SHP77 treated with DMSO at 0.1 percent for 48 hours (cell line): ENCODE results near the gene TUBB.
"Not testable (repeated sequence)": the region's sequence is repeated elsewhere in the genome, so short reads cannot be mapped to it uniquely, and the experiment has no call there.

Experiments used
- DNase-seq: peaks from one replicate; lab custom pipeline; 2025; lab: John Stamatoyannopoulos, UW

TUBB gene

DNA sequence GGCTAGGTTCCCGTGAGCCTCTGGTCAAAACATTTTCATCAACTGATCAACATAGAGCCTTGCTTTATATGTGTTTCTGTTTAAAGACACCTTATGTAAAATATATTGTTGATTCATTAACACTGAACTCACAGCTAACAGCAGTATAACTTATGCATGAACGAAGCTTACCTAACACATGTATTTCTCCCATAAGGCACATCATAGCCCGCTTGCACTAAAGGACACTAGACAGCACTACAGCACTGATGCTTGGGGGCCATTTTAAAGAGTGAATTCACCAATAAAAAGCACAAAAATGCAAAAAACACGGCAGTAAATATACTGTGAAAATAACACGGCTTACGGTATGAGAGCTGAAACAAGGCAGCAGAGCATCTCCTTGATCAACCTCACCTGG is 18.4 kb downstream of the TUBB start:
- DNase-seq: no peak

GRCh38 chr6:30740540-30740870 is 20.4 kb downstream of the TUBB start:
- DNase-seq: no peak

GRCh38 chr6:30741063-30741779 is 21.1 kb downstream of the TUBB start:
- no peak for DNase-seq

DNA sequence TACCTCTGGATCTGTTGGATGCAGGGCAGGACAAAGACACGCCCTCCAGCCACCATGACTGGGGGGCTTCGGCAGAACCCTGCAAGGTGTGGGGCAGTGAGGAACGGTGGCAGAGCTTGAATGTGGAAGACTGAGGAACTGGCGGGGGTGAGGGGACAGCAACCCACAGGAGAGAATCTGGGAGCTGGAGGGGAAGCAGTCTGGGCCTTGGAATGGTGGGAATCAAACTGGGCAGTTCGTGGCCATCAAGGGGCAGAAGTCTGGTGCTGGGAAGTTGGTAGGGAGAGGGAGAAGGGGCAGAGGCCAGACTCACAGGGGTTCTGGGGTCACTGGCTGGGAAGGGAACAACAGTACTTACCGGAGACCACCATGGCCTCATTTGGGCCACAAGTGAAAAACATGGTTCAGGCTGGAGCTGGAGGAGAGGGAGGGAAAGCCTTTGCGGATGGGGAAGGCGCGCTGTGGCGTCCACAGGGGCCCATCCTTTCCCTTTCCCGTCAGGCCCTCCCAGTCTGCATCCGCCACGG is 21.7 kb downstream of the TUBB start:
- DNase-seq: no peak

DNA sequence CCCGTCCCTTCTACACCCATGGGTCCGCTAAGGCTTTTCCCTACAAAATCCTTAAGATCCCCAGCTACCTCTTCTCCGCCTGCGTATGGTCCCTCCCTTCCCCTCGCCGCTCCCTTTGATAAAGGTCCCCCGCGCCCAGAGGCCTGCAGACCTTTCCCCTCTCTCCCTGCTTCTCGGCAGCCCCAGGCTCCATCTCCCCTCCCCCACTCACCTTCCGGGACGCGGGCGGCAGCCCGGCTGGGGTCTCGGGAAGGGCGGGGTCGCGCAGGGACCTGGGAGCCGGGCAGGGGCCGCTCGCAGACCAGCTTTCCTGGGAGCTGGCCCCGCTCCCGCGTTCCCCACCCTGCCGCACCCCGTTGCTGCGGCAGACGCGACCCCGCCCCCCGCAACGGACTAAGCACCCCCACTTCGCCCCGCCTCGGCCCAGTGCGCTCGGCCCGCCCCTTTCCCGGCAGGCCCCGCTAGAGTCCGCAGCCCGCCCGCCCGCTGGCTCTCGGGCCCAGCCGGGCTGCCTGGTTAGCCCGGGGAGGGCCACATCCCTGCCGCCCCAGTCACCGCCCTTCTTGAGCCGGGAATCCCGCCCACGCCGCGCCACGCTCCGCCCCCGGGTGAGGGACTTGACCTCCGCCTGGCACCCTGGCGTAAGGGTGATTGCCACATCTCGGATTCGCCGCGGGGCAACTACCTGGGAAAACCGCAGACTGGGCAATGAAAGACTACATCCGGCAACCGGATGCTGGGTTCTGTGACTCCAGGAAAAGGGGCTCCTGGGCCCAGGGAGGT is 22.4 kb downstream of the TUBB start, which contains the start of gene FLOT1:
Gene FLOT1 (minus strand): TSS at position 372 of the 783 bp plus-strand sequence. CDS start 498 bp downstream, outside the sequence.
- peak; percentile 74 for DNase-seq

GRCh38 chr6:30743099-30744053 is 23.2 kb downstream of the TUBB start:
- no peak for DNase-seq

DNA sequence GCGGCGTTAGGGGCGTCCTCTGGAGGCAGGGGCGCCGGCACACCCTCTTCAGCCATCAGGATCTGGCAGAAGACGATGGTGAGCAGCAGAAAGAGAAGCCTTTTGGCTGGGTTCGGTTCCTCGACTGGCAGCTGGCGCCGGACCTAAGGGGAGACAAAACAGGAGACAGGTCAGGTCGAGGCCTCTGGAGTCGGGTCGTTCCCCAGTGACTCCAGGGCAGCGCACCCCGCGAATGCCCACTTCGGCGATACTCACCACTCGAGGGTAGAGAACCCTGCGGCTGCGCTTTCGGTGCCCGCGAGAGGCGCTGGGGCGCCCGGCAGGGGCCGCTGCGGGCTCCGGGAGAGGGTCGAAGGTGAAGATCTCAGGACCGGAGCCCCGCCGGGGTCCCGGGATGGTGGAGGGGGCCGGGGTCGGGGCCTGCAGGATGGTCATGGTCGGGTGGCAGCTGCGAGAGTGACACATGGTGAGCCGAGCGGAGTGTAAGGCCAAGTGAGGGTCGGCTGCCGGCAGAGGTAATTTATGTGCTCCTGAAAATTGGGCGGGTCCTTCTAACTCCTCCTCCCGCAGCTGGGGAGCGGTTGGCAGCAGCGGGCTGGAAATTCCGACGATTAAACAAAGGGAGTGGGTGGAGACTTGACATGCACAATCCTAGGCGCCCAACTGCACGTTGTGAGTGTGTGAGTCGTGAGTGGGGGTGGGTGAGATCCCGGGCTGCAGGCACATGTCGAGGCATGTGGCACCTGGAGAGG is 24.1 kb downstream of the TUBB start, which contains the start of gene IER3:
Gene IER3 (minus strand): TSS at position 494 of the 752 bp plus-strand sequence. CDS start 29 bp downstream, at position 465.
- DNase-seq: peak; percentile 82

DNA sequence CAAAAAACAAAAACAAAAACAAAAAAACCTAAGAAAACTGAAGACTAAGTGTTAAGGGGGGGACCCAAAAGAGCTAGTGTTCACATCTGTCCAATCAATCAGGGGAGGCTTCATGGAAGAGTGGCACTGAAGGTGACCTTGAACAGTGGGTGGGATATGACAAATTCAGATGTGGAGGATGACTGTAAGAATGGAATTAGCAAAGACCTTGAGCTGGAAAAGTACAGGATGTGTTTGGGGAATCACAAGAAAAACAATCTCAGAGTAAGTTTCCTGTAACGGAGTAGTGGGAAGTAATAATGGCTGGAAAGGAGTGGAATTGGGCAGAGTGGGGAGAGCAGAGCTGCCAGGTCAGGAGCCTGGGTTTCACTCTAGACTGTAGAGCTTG is 27.1 kb downstream of the TUBB start:
- DNase-seq: no peak

GRCh38 chr6:30747902-30748769 is 28.0 kb downstream of the TUBB start:
- no peak for DNase-seq

- no peak for DNase-seq
Measured at GRCh38 chr6:30748851-30749540, 28.8 kb downstream of the TUBB start.

- DNase-seq: no peak
Measured at GRCh38 chr6:30749554-30750378, 29.6 kb downstream of the TUBB start.

- DNase-seq: no peak
Measured at GRCh38 chr6:30750379-30750668, 30.2 kb downstream of the TUBB start.

- no peak for DNase-seq
Measured at GRCh38 chr6:30752157-30752927, 32.2 kb downstream of the TUBB start.

GRCh38 chr6:30754631-30755030 is 34.5 kb downstream of the TUBB start:
- DNase-seq: no peak

DNA sequence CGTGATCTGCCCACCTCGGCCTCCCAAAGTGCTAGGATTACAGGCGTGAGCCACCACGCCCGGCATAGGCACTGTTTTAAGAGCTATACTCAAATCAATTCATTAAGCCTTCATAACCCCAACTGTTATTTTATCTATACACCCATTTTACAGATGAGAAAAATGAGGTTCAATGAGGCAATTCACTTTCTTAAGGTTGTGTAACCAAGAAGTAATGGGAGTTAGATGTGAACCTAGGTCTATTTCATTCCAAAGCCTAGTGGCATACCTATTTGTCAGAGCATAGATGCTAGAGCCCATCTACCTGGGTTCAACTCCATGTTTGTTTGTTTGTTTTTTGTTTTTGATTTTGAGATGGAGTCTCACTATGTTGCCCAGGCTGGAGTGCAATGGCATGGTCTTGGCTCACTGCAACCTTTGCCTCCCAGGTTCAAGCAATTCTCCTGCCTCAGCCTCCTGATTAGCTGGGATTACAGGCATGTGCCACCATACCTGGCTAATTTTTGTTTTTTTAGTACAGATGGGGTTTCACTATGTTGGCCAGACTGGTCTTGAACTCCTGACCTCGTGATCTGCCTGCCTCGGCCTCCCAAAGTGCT is 36.4 kb downstream of the TUBB start:
- not testable (repeated sequence) for DNase-seq

GRCh38 chr6:30757261-30757904 is 37.2 kb downstream of the TUBB start:
- DNase-seq: no peak

DNA sequence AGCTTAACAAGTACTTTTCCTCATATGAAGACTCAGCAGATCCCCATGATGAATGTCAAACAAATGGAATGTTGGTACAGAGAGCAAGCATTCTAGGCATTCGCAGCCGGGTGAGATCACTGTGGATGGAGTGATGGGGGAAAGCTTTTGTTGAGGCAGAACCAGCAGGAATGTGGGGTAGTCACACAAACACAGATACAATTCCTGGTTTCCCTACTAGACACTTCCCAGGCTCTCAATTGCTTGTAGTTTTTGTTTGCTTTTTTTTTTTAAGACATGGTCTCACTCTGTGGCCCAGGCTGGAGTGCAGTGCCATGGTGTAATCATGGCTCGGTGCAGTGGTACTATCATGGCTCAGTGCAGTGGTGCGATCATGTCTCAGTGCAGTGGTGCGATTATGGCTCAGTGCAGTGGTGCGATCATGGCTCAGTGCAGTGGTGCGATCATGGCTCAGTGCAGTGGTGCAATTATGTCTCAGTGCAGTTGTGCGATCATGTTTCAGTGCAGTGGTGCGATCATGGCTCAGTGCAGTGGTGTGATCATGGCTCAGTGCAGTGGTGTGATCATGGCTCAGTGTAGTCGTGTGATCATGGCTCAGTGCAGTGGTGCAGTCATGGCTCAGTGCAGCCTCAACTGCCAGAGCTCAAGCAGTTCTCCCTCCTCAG is 39.6 kb downstream of the TUBB start:
- no peak for DNase-seq
